ENCODE measurements around the gene POP7.

DNA sequence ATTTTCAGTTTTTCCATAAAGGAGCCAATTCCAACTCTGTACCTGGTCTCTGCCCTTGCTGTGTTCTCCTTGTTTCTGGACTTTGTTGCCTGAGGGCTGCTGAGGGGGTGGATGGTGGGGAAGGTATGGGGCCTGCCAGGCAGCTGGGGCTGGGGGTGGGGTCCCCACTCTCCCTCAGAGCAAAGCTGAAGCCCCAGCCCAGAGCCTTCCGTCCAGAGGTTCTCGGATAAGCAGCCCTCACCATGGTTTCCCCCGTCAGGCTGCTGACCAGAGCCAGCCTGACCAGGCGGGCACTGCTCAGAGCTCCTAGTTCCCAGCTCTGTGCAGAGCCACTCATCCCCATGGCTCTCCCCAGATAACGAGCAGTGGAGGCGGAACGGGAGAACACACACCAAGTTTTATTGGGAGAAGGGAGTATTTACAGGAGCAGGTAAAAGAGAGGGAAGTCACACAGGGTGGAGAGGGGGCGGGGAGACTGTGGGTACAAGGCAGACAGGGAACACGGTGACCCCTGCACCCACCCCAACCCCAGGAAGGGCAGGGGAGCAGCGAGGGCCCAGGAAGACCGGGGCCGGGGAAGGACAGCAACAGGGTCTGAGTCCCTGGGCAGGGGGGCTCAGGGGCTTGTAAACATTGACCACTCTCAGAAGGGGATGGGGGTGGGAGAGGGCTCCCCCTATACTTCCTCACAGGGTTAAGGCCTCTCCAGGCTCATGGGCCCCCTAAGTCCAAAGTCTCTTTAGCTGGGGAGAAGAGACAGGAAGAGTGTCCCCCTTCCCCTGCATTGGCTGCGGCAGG lies 26.6 kb upstream of the POP7 start:
- TF ChIP-seq CTCF (IDR thresholded peaks at IDR 0.05; ENCODE audit: low read depth, low read length) = no peak
- TF ChIP-seq, protein P1, sequence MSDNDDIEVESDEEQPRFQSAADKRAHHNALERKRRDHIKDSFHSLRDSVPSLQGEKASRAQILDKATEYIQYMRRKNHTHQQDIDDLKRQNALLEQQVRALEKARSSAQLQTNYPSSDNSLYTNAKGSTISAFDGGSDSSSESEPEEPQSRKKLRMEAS (IDR thresholded peaks at IDR 0.05; ENCODE audit: low read depth, low read length) = no peak
- TF ChIP-seq POLR2A (IDR thresholded peaks at IDR 0.05; ENCODE audit: extremely low read depth, insufficient read length) = no peak

All from NB4 (cell line).